AG09309 (cell line): Measurements from ENCODE around the gene METTL15.
"Not testable (repeated sequence)": the region's sequence is repeated elsewhere in the genome, so short reads cannot be mapped to it uniquely, and the experiment has no call there.

ENCODE experiments used
- DNase-seq: peaks from one replicate; pipeline ENCODE4 v3.0.0-alpha.2; 2010; ENCODE audit warnings: low read depth
- H3K4me3 ChIP-seq: 2 replicates; pipeline ENCODE4 v1.5.1; 2011; ENCODE audit warnings: mild to moderate bottlenecking, low read depth, low read length, moderate library complexity; ENCODE audit not compliant: control insufficient read depth
- CTCF ChIP-seq: IDR thresholded peaks from 2 replicates; pipeline ENCODE4 v1.5.1; 2011; ENCODE audit warnings: mild to moderate bottlenecking, low read depth, low read length, inconsistent platforms; ENCODE audit not compliant: insufficient read depth, control insufficient read depth; ENCODE audit errors: missing control alignments

METTL15 gene

GRCh38 chr11:28132548-28132947 is 24.4 kb downstream of the METTL15 start:
- H3K4me3 ChIP-seq: no peak overlapping the region
- no peak for TF ChIP-seq CTCF
- DNase-seq: no peak

DNA sequence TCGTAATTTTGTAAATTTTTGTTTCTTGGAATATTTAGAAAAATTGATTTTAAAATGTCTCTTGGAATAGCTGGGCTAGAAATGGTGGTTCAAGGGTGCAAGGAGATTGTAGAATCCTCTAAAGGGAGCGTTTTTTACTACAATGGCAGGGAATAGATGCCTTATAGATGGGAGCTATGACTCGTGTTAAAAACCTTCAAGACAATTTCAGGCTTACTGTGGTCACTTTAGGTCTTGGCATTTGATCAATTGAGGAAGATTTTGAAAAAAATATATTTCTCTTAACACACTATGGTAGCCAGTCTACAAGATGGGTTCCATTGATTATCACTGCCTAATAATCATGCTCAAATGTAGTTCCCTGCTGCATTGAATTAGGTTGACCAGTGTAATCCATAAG is 25.0 kb downstream of the METTL15 start:
- TF ChIP-seq CTCF: no peak
- H3K4me3 ChIP-seq: no peak overlapping the region
- no peak for DNase-seq

DNA sequence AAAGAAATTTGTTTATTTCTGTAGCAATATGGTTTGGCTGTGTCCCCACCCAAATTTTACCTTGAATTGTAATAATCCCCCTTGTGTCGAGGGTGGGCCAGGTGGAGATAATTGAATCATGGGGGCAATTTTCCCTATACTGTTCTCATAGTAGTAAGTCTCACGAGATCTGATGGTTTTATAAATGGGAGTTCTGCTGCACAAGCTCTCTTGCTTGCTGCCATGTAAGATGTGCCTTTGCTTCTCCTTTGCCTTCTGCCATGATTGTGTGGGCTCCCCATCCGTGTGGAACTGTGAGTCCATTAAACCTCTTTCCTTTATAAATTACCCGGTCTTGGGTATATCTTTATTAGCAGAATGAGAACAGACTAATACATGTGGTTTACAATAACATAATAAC is 28.0 kb downstream of the METTL15 start:
- DNase-seq, H3K4me3 ChIP-seq: not testable (repeated sequence)

DNA sequence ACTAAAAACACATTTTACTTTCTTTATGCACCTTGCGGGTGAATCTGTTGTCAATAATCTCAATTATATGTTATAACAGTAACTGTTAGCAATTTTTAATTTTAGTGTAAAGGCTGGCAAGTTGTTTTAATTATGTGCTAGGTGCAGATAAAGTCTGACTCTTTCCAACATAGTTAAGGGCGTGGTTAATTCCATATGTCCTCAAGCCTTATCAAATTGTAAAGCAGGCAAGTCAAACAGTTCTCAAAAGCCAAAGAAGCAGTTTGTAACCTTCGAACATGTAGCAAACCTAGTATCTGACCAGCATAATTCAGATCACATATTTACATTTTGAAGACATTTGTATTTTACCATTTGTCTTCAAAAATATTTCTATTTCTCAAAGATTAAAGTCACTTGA is 29.2 kb downstream of the METTL15 start:
- H3K4me3 ChIP-seq: no peak overlapping the region
- TF ChIP-seq CTCF: no peak
- DNase-seq: no peak

DNA sequence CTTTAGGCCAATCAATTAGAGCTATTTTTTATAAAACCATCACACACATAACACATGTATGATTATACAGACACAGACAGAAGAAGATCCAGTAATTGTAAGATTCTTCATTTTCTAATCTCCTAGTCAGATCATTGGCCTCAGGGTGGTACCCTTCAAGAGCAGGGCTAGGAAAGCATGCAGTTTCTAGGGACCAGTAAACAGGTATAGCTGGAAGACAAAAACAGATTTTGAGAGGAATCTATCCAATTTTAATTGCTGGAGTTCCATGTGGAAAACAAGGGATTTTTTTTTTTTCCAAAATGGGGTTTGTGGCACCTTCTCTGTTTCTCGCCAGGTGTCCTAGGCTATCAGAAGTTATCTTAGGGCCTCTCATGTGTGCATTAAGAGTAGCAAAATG is 29.6 kb downstream of the METTL15 start:
- no peak for TF ChIP-seq CTCF
- no peak for DNase-seq
- no peak overlapping the region for H3K4me3 ChIP-seq

GRCh38 chr11:28139841-28140415 is 31.7 kb downstream of the METTL15 start:
- no peak for TF ChIP-seq CTCF
- no peak for DNase-seq
- H3K4me3 ChIP-seq: no peak overlapping the region

DNA sequence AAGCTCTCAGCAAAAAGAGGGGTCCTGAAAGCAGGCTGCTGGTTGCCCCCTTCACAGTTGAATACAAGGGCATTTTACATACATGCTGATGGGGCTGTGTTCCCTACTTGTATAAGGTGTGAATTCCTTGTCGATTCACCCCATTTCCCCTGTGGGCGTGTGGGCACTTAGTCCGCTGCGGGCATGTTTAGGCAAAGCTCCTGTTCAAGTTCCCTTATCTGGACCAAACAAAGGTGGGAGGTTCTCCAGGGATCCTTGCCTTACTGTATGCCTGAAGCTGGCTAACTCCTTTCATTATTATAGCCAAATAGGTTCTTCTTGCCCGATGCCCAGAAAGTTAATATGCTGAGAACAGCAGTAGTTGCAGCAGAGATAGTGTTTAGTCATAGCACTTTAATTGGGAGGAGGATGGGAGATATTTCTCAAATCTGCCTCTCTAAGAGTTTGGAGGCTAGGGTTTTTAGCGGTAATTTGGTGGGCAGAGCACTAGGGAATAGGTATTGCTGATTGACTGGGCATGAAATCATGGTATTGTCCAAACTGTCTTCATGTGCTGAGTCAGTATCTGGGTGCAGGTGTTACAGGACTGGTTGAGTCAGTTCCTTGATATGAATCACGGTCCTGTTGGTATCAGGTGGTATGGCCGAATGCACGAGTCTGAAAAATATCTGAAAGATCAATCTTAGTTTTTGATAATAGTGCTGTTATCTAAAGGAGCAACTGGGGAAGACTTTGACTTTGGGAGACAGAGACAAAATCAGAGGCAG is 32.7 kb downstream of the METTL15 start:
- no peak overlapping the region for H3K4me3 ChIP-seq
- no peak for DNase-seq
- TF ChIP-seq CTCF: no peak
